Pericardium fibroblast (primary cell): ENCODE measurements around the gene CELA1. TPM values are rescaled to one million over a fixed set of nuclear protein-coding genes. Genes with fewer than 3 reads are reported as not detected.

Experiments
- total RNA-seq: library from RNA; depleted of rRNA; stranded (reverse); fragments of >200 nt; gene quantifications from 2 replicates; pipeline ENCODE4 v1.2.3, GENCODE V29; 2015

Gene CELA1
- not detected in 2 replicates for total RNA-seq

DNA sequence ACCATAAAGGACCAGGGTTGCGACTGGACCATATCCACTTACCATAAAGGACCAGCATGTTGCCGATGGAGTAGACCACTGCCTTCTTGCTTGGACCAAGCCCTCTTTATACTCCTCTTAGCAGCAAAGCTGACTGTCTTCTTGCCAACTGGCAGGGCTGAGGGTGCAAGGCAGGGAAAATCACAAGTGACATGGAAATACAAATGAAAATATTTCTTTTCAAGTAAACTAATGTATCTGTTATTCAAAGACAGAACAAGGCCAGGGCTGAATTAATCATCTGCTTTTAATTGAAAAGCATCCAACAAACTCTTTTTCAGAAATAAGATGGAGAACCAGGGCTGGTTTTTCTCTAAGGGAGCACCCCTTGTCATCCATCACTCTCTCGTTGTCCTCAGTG is at the start of gene CELA1:
TSS of gene CELA1 (minus strand) at position 99 of the 400 bp plus-strand sequence. CDS start at position 58, 41 bp downstream.

DNA sequence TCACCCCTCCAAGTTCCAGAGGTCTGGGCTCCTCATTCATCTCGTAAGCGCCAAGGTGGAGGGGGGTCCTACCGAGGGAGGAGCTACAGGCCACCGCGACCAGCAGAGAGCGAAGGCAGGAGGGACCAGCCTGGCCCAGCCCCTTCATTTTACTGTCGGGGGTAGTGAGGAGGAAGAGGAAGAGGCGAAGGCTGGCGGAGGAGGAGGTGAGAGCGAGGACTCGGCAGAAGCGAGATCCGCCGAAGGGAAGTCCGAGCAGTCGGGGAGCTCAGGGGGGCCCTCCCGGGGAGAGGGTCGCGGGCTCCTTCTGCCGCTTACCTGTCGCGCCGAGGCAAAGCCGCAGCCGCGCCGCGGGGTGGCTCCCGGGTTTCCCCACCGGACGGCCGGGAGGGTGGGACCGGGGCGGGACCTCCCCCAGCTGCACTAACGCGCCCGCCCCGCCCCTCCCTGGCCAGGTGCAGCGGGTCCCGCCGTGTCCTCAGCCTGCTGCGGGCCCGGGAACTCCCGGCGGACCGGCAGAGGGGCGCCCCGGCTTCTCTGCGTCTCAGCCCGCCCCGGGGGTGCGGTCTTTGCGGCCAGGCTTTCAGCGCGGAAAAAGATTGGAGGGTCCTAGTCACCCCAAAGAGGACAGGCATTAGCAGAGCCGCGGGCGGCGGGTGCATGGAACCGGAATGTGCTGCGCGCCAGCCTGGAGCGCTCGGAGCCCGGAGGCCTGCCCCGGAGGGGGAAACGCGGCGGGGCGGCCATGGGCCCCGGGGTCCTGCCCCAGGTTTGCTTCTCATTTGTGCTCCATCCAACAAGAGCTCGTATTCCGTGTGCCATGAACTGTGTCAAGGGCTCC is 45.0 kb upstream of the CELA1 start, which contains the start of gene GALNT6:
TSS of gene GALNT6 (minus strand) at position 124 of the 841 bp plus-strand sequence. CDS start 11,625 bp downstream, outside the sequence.

DNA sequence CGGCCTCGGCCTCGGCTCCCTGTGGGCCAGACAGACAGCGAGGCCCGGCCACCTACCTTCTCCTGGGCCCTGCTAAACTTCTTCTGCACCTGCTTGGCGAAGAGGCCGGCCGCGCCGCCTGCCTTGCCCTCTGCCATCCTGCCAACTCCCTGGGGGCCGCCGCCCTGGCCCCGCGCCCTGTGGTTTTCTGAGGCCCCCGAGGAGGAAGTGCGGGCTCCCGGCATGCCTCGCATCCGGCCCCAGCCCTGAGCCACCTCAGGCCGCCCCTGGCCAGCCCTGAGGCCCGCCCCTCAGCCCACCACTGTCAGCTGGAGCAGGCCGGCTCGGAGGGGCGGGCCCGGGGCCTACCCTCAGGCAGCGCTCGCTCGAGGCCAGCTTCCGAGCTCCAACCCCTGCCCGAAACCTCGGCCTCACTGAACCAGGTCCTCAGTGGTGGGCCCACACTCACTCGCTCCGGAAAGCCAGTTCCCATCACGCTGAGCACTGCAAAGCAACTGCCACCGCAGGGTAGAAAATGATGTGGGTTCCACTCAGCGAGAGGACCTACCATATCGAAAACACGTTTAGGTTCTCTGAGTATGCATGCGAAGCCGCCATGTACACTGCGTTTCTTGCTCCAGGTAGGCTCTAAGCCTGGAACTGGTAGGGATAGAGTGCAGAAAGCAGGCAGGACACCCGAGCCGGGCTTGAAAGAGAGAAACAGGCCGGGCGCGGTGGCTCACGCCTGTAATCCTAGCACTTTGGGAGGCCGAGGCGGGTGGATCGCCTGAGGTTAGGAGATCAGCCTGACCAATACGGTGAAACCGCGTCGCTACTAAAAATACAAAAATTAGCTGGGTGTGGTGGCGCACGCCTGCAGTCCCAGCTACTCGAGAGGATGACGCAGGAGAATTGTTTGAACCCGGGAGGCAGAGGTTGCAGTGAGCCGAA is 22.2 kb downstream of the CELA1 start, which contains the start of gene BIN2:
TSS of gene BIN2 (minus strand) at position 209 of the 930 bp plus-strand sequence. CDS start at position 137, 72 bp downstream.

Other genes starting within 250 kb of the CELA1 start
- 8.4 and 8.6 TPM in 2 replicates for gene TFCP2, start 173.5 kb downstream of the CELA1 start, total RNA-seq
- 1.6 and 2.2 TPM in 2 replicates for gene POU6F1, start 128.6 kb downstream of the CELA1 start, total RNA-seq
- 155 and 192 TPM in 2 replicates for gene DAZAP2, start 107.9 kb downstream of the CELA1 start, total RNA-seq
- gene SMAGP, start 76.3 kb downstream of the CELA1 start, total RNA-seq: 13.7 and 22.2 TPM in 2 replicates
- gene BIN2, start 22.5 kb downstream of the CELA1 start, total RNA-seq: not detected in 2 replicates
- 0.34 and 0.58 TPM in 2 replicates for gene GALNT6, start 44.7 kb upstream of the CELA1 start, total RNA-seq
- gene SLC4A8, start 78.2 kb upstream of the CELA1 start, total RNA-seq: under 0.01 and 0.09 TPM in 2 replicates
- gene SCN8A, start 244.6 kb upstream of the CELA1 start, total RNA-seq: 0.35 and 0.77 TPM in 2 replicates